Heart right ventricle (tissue), 16 donors: ENCODE data around the gene CACNG4. TPM values are rescaled to one million over a fixed set of nuclear protein-coding genes. Genes with fewer than 3 reads are reported as not detected.

Experiments
- ATAC-seq, 8 donors: fragments of 200-7000 bp; cut with Tn5 transposase; one replicate each; pipeline ENCODE4 v1.9.1; 2020; ENCODE audit warnings: mild to moderate bottlenecking in 8 of 8, moderate library complexity in 8 of 8, moderate number of reproducible peaks in 1 of 8
- DNase-seq, 2 donors: peaks; one replicate each; pipeline ENCODE4 v3.0.0-alpha.2; 2020
- H3K27ac ChIP-seq, 10 donors: fragments of 200-600 bp; sonication (generic) in 2 of 10; one replicate each; pipeline versions ENCODE4 v1.5.0 to v1.8.0; 2020 to 2022; ENCODE audit warnings: mild to moderate bottlenecking in 3 of 10
- H3K27me3 ChIP-seq, 7 donors: fragments of 200-600 bp; one replicate each; pipeline ENCODE4 v1.8.0; 2021 to 2022; ENCODE audit warnings: mild to moderate bottlenecking in 2 of 7
- H3K36me3 ChIP-seq, 9 donors: fragments of 200-600 bp; sonication (generic) in 1 of 9; one replicate each; pipeline versions ENCODE4 v1.5.0 to v1.8.0; 2020 to 2022; ENCODE audit warnings: mild to moderate bottlenecking in 2 of 9
- H3K4me1 ChIP-seq, 9 donors: fragments of 200-600 bp; sonication (generic) in 1 of 9; one replicate each; pipeline versions ENCODE4 v1.5.0 to v1.8.0; 2020 to 2022; ENCODE audit warnings: mild to moderate bottlenecking in 4 of 9
- H3K4me3 ChIP-seq, 10 donors: fragments of 200-600 bp; sonication (generic) in 2 of 10; one replicate each; pipeline versions ENCODE4 v1.5.0 to v1.8.0; 2020 to 2022; ENCODE audit warnings: mild to moderate bottlenecking in 7 of 10, moderate library complexity in 2 of 10
- H3K9me3 ChIP-seq, 11 donors: fragments of 200-600 bp in 10 of 11; sonication (generic) in 2 of 11; one replicate each; pipeline versions ENCODE4 v1.5.0 to v1.8.0; 2013 to 2022; ENCODE audit warnings: mild to moderate bottlenecking in 2 of 11, control low read depth in 1 of 11, moderate library complexity in 1 of 11
- CTCF ChIP-seq, 9 donors: fragments of 200-600 bp; sonication (generic) in 2 of 9; IDR thresholded peaks; one replicate each; pipeline versions ENCODE4 v1.5.0 to v1.8.0; 2021 to 2022; ENCODE audit warnings: antibody characterized with exemption in 9 of 9, mild to moderate bottlenecking in 5 of 9, moderate library complexity in 1 of 9
- WGBS, 2 donors: extraction: QIAGEN DNeasy Blood & Tissue Kit; methylation state at CpG; one replicate each; pipeline ENCODE4 v1.1.7; 2013; ENCODE audit warnings: inconsistent platforms in 1 of 2; 5-methylcytosine and 5-hydroxymethylcytosine counted together
- intact Hi-C, 10 donors: fragments of 100-400 bp; cut with DNase I; formaldehyde crosslinking; loops; one replicate each; pipeline versions ENCODE4 v1.11.1 to v1.14.2; 2022
- polyA plus RNA-seq, 2 donors: library from polyadenylated mRNA; stranded (reverse); fragments of 200-250 nt; gene quantifications; one replicate each; pipeline ENCODE4 v1.2.3, GENCODE V29; 2013
- total RNA-seq, 10 donors: library from RNA; stranded (reverse); fragmentation: NEBNext Ultra II Directional in 3 of 10; extraction: Animal tissue kit (Norgen Biotek cat#: 25700) in 3 of 10; gene quantifications; one replicate each; pipeline versions ENCODE4 v1.2.1 to v1.2.4, GENCODE V29; 2021 to 2023
- donor health status: Arrhythmogenic right ventricular cardiomyopathy.
- donor health status: ischemic (EF 13 %, LVEDD 7.1; RV severe dilation, severe dysfunction).
- donor health status: healthy with polysubstance abuse.
- donor health status: DM: no; HTN: yes; CAD: no.
- donor health status: DM: no; HTN: no; CAD: no.
- donor health status: ischemic (EF 25% LVEDD 6.9; RV normal size, moderate dysfunction).
- donor health status: ischemic (EF 25% LVEDD 5.7; RV mildly dilated, moderate dysfunction).
- donor health status: healthy.
- donor health status: DM: yes; HTN: yes; CAD: no.
- donor health status: Ischemic cardiomyopathy.
- donor health status: ischemic (EF 35%, LVEDD 5.7; RV mildly dilated, moderate dysfunction).
- donor health status: nonischemic (EF 11% LVEDD 7.7; RV severe dilation, severe dysfunction).
- donor health status: DM: yes; HTN: yes; CAD: no.
- donor health status: PGD.
- donor health status: ischemic (EF 29% LVEDD 5.4; RV normal size, mild dysfunction).
- donor health status: nonischemic (EF 23%, LVEDD 6.1; RV moderate dilation, normal function).

Gene CACNG4
- total and polyA plus RNA-seq, 12 donors, result 0.06 to 0.11 (median 0.07) TPM; not detected in 7

- H3K36me3 ChIP-seq, result no peaks in the 10 kb centered on the region
- no peak for ATAC-seq
- peaks cover 0 to 17% (median 11%) of the 10 kb centered on the region in 11 donors for H3K9me3 ChIP-seq
- intact Hi-C loops, result no loop called here
- peaks cover 0 to 19% (median 0%) of the 10 kb centered on the region in 9 donors for H3K4me1 ChIP-seq
- DNase-seq, result no peak
- 83 to 85% methylated on average over 9 of the region's 9 CpGs for WGBS, 2 donors
- H3K4me3 ChIP-seq, result no peak overlapping the region
- no peaks in the 10 kb centered on the region for H3K27me3 ChIP-seq
- TF ChIP-seq CTCF (IDR thresholded peaks at IDR 0.05), result no peak
- no peak overlapping the region for H3K27ac ChIP-seq
Measured at GRCh38 chr17:67053438-67054000, 89.0 kb downstream of the CACNG4 start.

GRCh38 chr17:67054011-67054591 lies 89.6 kb downstream of the CACNG4 start:
- Histone ChIP-seq H3K36me3 (no peaks in the 10 kb centered on the region), H3K4me3 (no peak overlapping the region), H3K27me3 (no peaks in the 10 kb centered on the region), H3K27ac (no peak overlapping the region), H3K4me1 (peaks cover 0 to 19% (median 0%) of the 10 kb centered on the region in 9 donors), H3K9me3 (peaks cover 0 to 11% (median 6%) of the 10 kb centered on the region in 11 donors)
- DNase-seq (no peak), ATAC-seq (no peak)
- intact Hi-C loops, result no loop called here
- 78% methylated on average over 19 of the region's 19 CpGs for WGBS, 2 donors
- TF ChIP-seq CTCF (IDR thresholded peaks at IDR 0.05), result no peak

- Histone ChIP-seq H3K9me3 (peaks cover 0 to 6% (median under 1%) of the 10 kb centered on the region in 11 donors), H3K4me1 (peaks cover 0 to 19% (median 0%) of the 10 kb centered on the region in 9 donors), H3K4me3 (no peak overlapping the region), H3K36me3 (no peaks in the 10 kb centered on the region), H3K27me3 (no peaks in the 10 kb centered on the region), H3K27ac (no peak overlapping the region)
- no peak for TF ChIP-seq CTCF (IDR thresholded peaks at IDR 0.05)
- intact Hi-C loops, result no loop called here
- 90 to 91% methylated on average over 5 of the region's 5 CpGs for WGBS, 2 donors
- ATAC-seq (no peak), DNase-seq (no peak)
Measured at GRCh38 chr17:67054608-67055007, 90.1 kb downstream of the CACNG4 start.

GRCh38 chr17:67055041-67055443 lies 90.5 kb downstream of the CACNG4 start:
- no peak overlapping the region for H3K27ac ChIP-seq
- no peak overlapping the region for H3K4me3 ChIP-seq
- intact Hi-C loops, result no loop called here
- H3K4me1 ChIP-seq, result peaks cover 0 to 19% (median 0%) of the 10 kb centered on the region in 9 donors
- no peaks in the 10 kb centered on the region for H3K27me3 ChIP-seq
- TF ChIP-seq CTCF (IDR thresholded peaks at IDR 0.05), result no peak
- DNase-seq, result no peak
- peaks cover 0 to 2% (median 0%) of the 10 kb centered on the region in 11 donors for H3K9me3 ChIP-seq
- ATAC-seq, result no peak
- 93 to 95% methylated on average over 19 of the region's 19 CpGs for WGBS, 2 donors
- H3K36me3 ChIP-seq, result no peaks in the 10 kb centered on the region
